HCT116 (cell line): ENCODE results near the gene MAP4K4. TPM values are rescaled to one million over a fixed set of nuclear protein-coding genes. Genes with fewer than 3 reads are reported as not detected.

Experiments used
- ATAC-seq: fragments of 200-7000 bp; cut with Tn5 transposase; 2 replicates; pipeline ENCODE4 v1.9.1; 2020; ENCODE audit warnings: mild to moderate bottlenecking, moderate library complexity
- BruUV-seq: library from RNA; stranded (reverse); fragments of 400-500 nt; replicated peaks from 2 replicates; lab custom pipeline; 2021; lab: Mats Ljungman, UMichigan
- CTCF ChIA-PET: fragments of 300-600 bp; sonication (Branson Sonifier 250); formaldehyde crosslinking; loops from one replicate; lab custom pipeline; 2021; ENCODE audit warnings: antibody characterized with exemption; lab: Charles Lee
- POLR2A ChIA-PET: fragments of 300-600, 350-600 bp; sonication (Branson Sonifier 250); formaldehyde crosslinking; loops from one replicate; lab custom pipeline; 2021; ENCODE audit warnings: antibody characterized with exemption; lab: Charles Lee
- RAD21 ChIA-PET, 2 experiments: fragments of 300-600 bp; sonication (Branson Sonifier 250); formaldehyde crosslinking; loops; one replicate each; lab custom pipeline; 2023; ENCODE audit warnings: low total read pairs in 2 of 2; ENCODE audit not compliant: uncharacterized antibody in 2 of 2, unreplicated experiment in 2 of 2, low non-redundant PET in 1 of 2; lab: Charles Lee
- DNase-seq: peaks from one replicate; pipeline ENCODE4 v3.0.0-alpha.2; 2010; ENCODE audit warnings: low read depth, low spot score
- H2AFZ ChIP-seq: fragments of 200-600 bp; shearing (Covaris generic), sonication (generic); 2 replicates; pipeline ENCODE4 v1.6.1; 2017; ENCODE audit warnings: low read depth, mixed run types, mixed read lengths, antibody characterized with exemption, low read length; ENCODE audit not compliant: poor library complexity, severe bottlenecking
- H3K27ac ChIP-seq: 2 replicates; pipeline ENCODE4 v1.5.1; 2012; ENCODE audit warnings: low read depth, low read length
- H3K27me3 ChIP-seq: fragments of 200-600 bp; sonication (generic); 2 replicates; pipeline ENCODE4 v1.6.1; 2016; ENCODE audit warnings: mixed run types, low read length, mixed read lengths; ENCODE audit not compliant: insufficient read depth
- H3K36me3 ChIP-seq, 2 experiments: fragments of 200-500 bp in 1 of 2; fragments of 200-600 bp in 1 of 2; sonication (Bioruptor generic) in 1 of 2; sonication (generic) in 1 of 2; 2 replicates each; pipeline versions ENCODE4 v1.5.1 to v1.6.1; 2014 to 2016; ENCODE audit warnings: low read length in 2 of 2, inconsistent platforms in 1 of 2, mixed read lengths in 1 of 2, mixed run types in 1 of 2; ENCODE audit not compliant: insufficient read depth in 2 of 2, control insufficient read depth in 1 of 2
- H3K4me1 ChIP-seq, 2 experiments: fragments of 200-600 bp in 1 of 2; sonication (generic) in 1 of 2; 2 replicates each; pipeline versions ENCODE4 v1.5.1 to v1.6.1; 2012 to 2017; ENCODE audit warnings: low read length in 2 of 2, inconsistent platforms in 1 of 2, mild to moderate bottlenecking in 1 of 2, mixed read lengths in 1 of 2, mixed run types in 1 of 2, moderate library complexity in 1 of 2; ENCODE audit not compliant: insufficient read depth in 2 of 2, control insufficient read depth in 1 of 2
- H3K4me2 ChIP-seq: fragments of 200-600 bp; sonication (generic); 2 replicates; pipeline ENCODE4 v1.6.1; 2017; ENCODE audit warnings: mixed run types, low read length, mixed read lengths
- H3K4me3 ChIP-seq, 2 experiments: fragments of 200-600 bp in 1 of 2; sonication (generic) in 1 of 2; replicated peaks in 1 of 2; 2 replicates each; pipeline ENCODE4 v1.5.1; 2011 to 2016; ENCODE audit warnings: low read length in 2 of 2, control low read depth in 1 of 2, low read depth in 1 of 2, mild to moderate bottlenecking in 1 of 2, mixed read lengths in 1 of 2, mixed run types in 1 of 2
- H3K79me2 ChIP-seq: fragments of 200-600 bp; sonication (generic); 2 replicates; pipeline ENCODE4 v1.6.1; 2017; ENCODE audit warnings: mild to moderate bottlenecking, mixed run types, low read length, moderate library complexity, mixed read lengths; ENCODE audit not compliant: insufficient read depth
- H3K9ac ChIP-seq: fragments of 200-600 bp; sonication (generic); 2 replicates; pipeline ENCODE4 v1.6.1; 2016; ENCODE audit warnings: low read length, mixed read lengths
- H3K9me2 ChIP-seq: fragments of 200-600 bp; sonication (generic), shearing (Covaris generic); 2 replicates; pipeline ENCODE4 v1.6.1; 2017; ENCODE audit warnings: mixed run types, mild to moderate bottlenecking, moderate library complexity; ENCODE audit not compliant: insufficient read depth
- H3K9me3 ChIP-seq, 2 experiments: fragments of 200-500 bp in 1 of 2; fragments of 200-600 bp in 1 of 2; sonication (Bioruptor generic) in 1 of 2; sonication (generic) in 1 of 2; 2 replicates each; pipeline ENCODE4 v1.6.1; 2014 to 2017; ENCODE audit warnings: low read length in 2 of 2, mixed read lengths in 2 of 2, inconsistent platforms in 1 of 2, low read depth in 1 of 2, mild to moderate bottlenecking in 1 of 2, mixed run types in 1 of 2, moderate library complexity in 1 of 2; ENCODE audit not compliant: control insufficient read depth in 1 of 2, insufficient read depth in 1 of 2
- H4K20me1 ChIP-seq: fragments of 200-600 bp; sonication (generic), shearing (Covaris generic); 2 replicates; pipeline ENCODE4 v1.6.1; 2017; ENCODE audit warnings: mixed run types, mild to moderate bottlenecking, moderate library complexity; ENCODE audit not compliant: insufficient read depth
- ATF3 ChIP-seq: IDR thresholded peaks from 2 replicates; pipeline ENCODE4 v1.6.1; 2012
- CBX3 ChIP-seq: IDR thresholded peaks from 2 replicates; pipeline ENCODE4 v1.6.1; 2012; ENCODE audit warnings: low read depth
- EGR1 ChIP-seq: IDR thresholded peaks from 2 replicates; pipeline ENCODE4 v1.6.1; 2012; ENCODE audit warnings: low read depth
- EZH2 ChIP-seq: fragments of 200-600 bp; sonication (generic); IDR thresholded peaks from 2 replicates; pipeline ENCODE4 v1.6.1; 2017; ENCODE audit warnings: antibody characterized with exemption, mixed run types
- FOSL1 ChIP-seq: IDR thresholded peaks from 2 replicates; pipeline ENCODE4 v1.6.1; 2012; ENCODE audit warnings: low read depth
- POLR2A ChIP-seq: IDR thresholded peaks from 2 replicates; pipeline ENCODE4 v1.7.0; 2011; ENCODE audit warnings: borderline replicate concordance; ENCODE audit not compliant: insufficient read depth, insufficient read length; ENCODE audit errors: extremely low read depth
- POLR2AphosphoS5 ChIP-seq: IDR thresholded peaks from 2 replicates; pipeline ENCODE4 v1.6.1; 2011; ENCODE audit warnings: mild to moderate bottlenecking, low read depth, low read length, moderate library complexity
- RAD21 ChIP-seq: IDR thresholded peaks from 2 replicates; pipeline ENCODE4 v1.6.1; 2012; ENCODE audit warnings: low read depth, mild to moderate bottlenecking
- SRF ChIP-seq: IDR thresholded peaks from 2 replicates; pipeline ENCODE4 v1.6.1; 2012; ENCODE audit warnings: low read depth
- TCF7L2 ChIP-seq: IDR thresholded peaks from 2 replicates; pipeline ENCODE4 v1.7.0; 2011; ENCODE audit warnings: borderline replicate concordance, inconsistent platforms; ENCODE audit not compliant: insufficient read depth, insufficient read length; ENCODE audit errors: extremely low read depth
- YY1 ChIP-seq: IDR thresholded peaks from 2 replicates; pipeline ENCODE4 v1.6.1; 2011; ENCODE audit warnings: low read length, low read depth, moderate library complexity, mild to moderate bottlenecking; ENCODE audit not compliant: insufficient replicate concordance; ENCODE audit errors: extremely low read depth
- ZFX ChIP-seq: fragments of 450-650 bp; IDR thresholded peaks from 2 replicates; pipeline ENCODE4 v1.6.1; 2017
- ZNF274 ChIP-seq: fragments of 200-500 bp; sonication (Bioruptor generic); IDR thresholded peaks from 2 replicates; pipeline ENCODE4 v1.6.1; 2014; ENCODE audit warnings: mild to moderate bottlenecking, low read depth, low read length, inconsistent platforms
- intact Hi-C: fragments of 100-400 bp; cut with micrococcal nuclease; formaldehyde crosslinking; loops from 2 replicates; pipeline ENCODE4 v1.10.0; 2022
- total RNA-seq: library from RNA; stranded (reverse); gene quantifications from one replicate; pipeline ENCODE4 v1.2.1, GENCODE V29; 2021; ENCODE audit not compliant: unreplicated experiment
- TF ChIP-seq, protein P1 (sequence below): IDR thresholded peaks from 2 replicates; pipeline ENCODE4 v1.6.1; 2011; ENCODE audit warnings: mild to moderate bottlenecking, low read length, moderate library complexity; ENCODE audit not compliant: insufficient replicate concordance; ENCODE audit errors: extremely low read depth
- TF ChIP-seq, protein P2 (sequence below), 3 experiments: fragments of 200-600 bp in 1 of 3; sonication (generic) in 1 of 3; IDR thresholded peaks in 2 of 3; conservative IDR thresholded peaks in 1 of 3; 2 replicates each; pipeline ENCODE4 v1.5.1; 2012 to 2017; ENCODE audit warnings: low read depth in 2 of 3, low read length in 2 of 3, antibody characterized with exemption in 1 of 3, borderline replicate concordance in 1 of 3, control low read depth in 1 of 3, mild to moderate bottlenecking in 1 of 3, mixed read lengths in 1 of 3, mixed run types in 1 of 3, moderate library complexity in 1 of 3; ENCODE audit not compliant: insufficient read depth in 1 of 3

Gene MAP4K4
- total RNA-seq, 1 experiment from 2014 or later = 62.3 TPM

GRCh38 chr2:101814752-101815151 lies 117.2 kb downstream of the MAP4K4 start:
- no peaks in the 10 kb centered on the region for H3K9me2 ChIP-seq
- no peak for ATAC-seq
- ChIA-PET RAD21 (no interaction called here), POLR2A (no interaction called here), CTCF (interaction anchor here (1.2 kb wide), 1 partner anchor 17 kb away, joined by 3 read pairs; no protein-coding TSS in a partner anchor)
- peaks cover 82% of the 10 kb centered on the region for H3K79me2 ChIP-seq
- BruUV-seq = no TSS peak
- H3K27ac ChIP-seq = no peak overlapping the region
- no peak overlapping the region for H2AFZ ChIP-seq
- H3K4me3 ChIP-seq = no peak overlapping the region
- TF ChIP-seq CBX3 = no peak
- no peak for TF ChIP-seq ATF3
- TF ChIP-seq POLR2AphosphoS5 = no peak
- TF ChIP-seq, protein P1, sequence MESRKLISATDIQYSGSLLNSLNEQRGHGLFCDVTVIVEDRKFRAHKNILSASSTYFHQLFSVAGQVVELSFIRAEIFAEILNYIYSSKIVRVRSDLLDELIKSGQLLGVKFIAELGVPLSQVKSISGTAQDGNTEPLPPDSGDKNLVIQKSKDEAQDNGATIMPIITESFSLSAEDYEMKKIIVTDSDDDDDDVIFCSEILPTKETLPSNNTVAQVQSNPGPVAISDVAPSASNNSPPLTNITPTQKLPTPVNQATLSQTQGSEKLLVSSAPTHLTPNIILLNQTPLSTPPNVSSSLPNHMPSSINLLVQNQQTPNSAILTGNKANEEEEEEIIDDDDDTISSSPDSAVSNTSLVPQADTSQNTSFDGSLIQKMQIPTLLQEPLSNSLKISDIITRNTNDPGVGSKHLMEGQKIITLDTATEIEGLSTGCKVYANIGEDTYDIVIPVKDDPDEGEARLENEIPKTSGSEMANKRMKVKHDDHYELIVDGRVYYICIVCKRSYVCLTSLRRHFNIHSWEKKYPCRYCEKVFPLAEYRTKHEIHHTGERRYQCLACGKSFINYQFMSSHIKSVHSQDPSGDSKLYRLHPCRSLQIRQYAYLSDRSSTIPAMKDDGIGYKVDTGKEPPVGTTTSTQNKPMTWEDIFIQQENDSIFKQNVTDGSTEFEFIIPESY = no peak
- TF ChIP-seq POLR2A = no peak
- no peak for TF ChIP-seq ZNF274
- no peak for TF ChIP-seq FOSL1
- no peak for TF ChIP-seq EGR1
- no peak for TF ChIP-seq RAD21
- TF ChIP-seq EZH2 = no peak
- TF ChIP-seq TCF7L2 = no peak
- no peak for TF ChIP-seq SRF
- TF ChIP-seq YY1 = no peak
- TF ChIP-seq, protein P2, sequence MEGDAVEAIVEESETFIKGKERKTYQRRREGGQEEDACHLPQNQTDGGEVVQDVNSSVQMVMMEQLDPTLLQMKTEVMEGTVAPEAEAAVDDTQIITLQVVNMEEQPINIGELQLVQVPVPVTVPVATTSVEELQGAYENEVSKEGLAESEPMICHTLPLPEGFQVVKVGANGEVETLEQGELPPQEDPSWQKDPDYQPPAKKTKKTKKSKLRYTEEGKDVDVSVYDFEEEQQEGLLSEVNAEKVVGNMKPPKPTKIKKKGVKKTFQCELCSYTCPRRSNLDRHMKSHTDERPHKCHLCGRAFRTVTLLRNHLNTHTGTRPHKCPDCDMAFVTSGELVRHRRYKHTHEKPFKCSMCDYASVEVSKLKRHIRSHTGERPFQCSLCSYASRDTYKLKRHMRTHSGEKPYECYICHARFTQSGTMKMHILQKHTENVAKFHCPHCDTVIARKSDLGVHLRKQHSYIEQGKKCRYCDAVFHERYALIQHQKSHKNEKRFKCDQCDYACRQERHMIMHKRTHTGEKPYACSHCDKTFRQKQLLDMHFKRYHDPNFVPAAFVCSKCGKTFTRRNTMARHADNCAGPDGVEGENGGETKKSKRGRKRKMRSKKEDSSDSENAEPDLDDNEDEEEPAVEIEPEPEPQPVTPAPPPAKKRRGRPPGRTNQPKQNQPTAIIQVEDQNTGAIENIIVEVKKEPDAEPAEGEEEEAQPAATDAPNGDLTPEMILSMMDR (IDR thresholded peaks at IDR 0.05 in 2 of 3, conservative IDR thresholded peaks at IDR 0.05 in 1 of 3; ENCODE audit: borderline replicate concordance in 1 of 3, insufficient read depth in 1 of 3, low read depth in 2 of 3, low read length in 2 of 3) = no peak
- no peak for TF ChIP-seq ZFX
- no peaks in the 10 kb centered on the region for H3K36me3 ChIP-seq
- no peaks in the 10 kb centered on the region; the same call in 1 of the 2 replicates for H4K20me1 ChIP-seq
- H3K4me2 ChIP-seq = no peak overlapping the region
- H3K27me3 ChIP-seq = no peaks in the 10 kb centered on the region
- intact Hi-C loops = no loop called here
- H3K9me3 ChIP-seq = no peaks in the 10 kb centered on the region
- peaks cover 0 to 8% of the 10 kb centered on the region in 2 experiments; a peak in 1 of 4 replicates for H3K4me1 ChIP-seq
- DNase-seq = no peak
- no peak overlapping the region for H3K9ac ChIP-seq
